Stimulated activated CD4-positive, alpha-beta T cell treated with anti-CD3 and anti-CD28 coated beads, Interleukin-1b, Interleukin-23, amount 100 ng/mL, for 48 hours (primary cell): ENCODE data around the gene DNAH17.
"Not testable (repeated sequence)": the region's sequence is repeated elsewhere in the genome, so short reads cannot be mapped to it uniquely, and the experiment has no call there.

Experiments used
- DNase-seq: peaks from one replicate; pipeline ENCODE4 v3.0.0-alpha.2; 2020

The DNAH17 gene

GRCh38 chr17:78514521-78514920, 62.7 kb downstream of the DNAH17 start:
- DNase-seq, result no peak

GRCh38 chr17:78512976-78513375, 64.2 kb downstream of the DNAH17 start:
- DNase-seq, result no peak

GRCh38 chr17:78510141-78511075, 66.8 kb downstream of the DNAH17 start:
- no peak for DNase-seq

- DNase-seq, result no peak
These were observed 69.7 kb downstream of the DNAH17 start for GRCh38 chr17:78507526-78507925.

GRCh38 chr17:78506454-78507309, 70.5 kb downstream of the DNAH17 start:
- DNase-seq, result no peak

- DNase-seq, result no peak
These were observed 72.9 kb downstream of the DNAH17 start for GRCh38 chr17:78504156-78504925.

- not testable (repeated sequence) for DNase-seq
These were observed 73.8 kb downstream of the DNAH17 start for GRCh38 chr17:78503388-78503787.

GRCh38 chr17:78502611-78503148, 74.5 kb downstream of the DNAH17 start:
- DNase-seq, result no peak

- no peak for DNase-seq
These were observed 75.8 kb downstream of the DNAH17 start for GRCh38 chr17:78501241-78502036.

GRCh38 chr17:78500806-78501205, 76.4 kb downstream of the DNAH17 start:
- no peak for DNase-seq

- DNase-seq, result no peak
These were observed 77.3 kb downstream of the DNAH17 start for GRCh38 chr17:78499715-78500540.

GRCh38 chr17:78498848-78499247, 78.3 kb downstream of the DNAH17 start:
- no peak for DNase-seq

- peak; percentile 47 for DNase-seq
These were observed 80.1 kb downstream of the DNAH17 start for GRCh38 chr17:78497115-78497540.

GRCh38 chr17:78496311-78496710, 80.9 kb downstream of the DNAH17 start:
- DNase-seq, result no peak

GRCh38 chr17:78495634-78496033, 81.6 kb downstream of the DNAH17 start:
- DNase-seq, result no peak

GRCh38 chr17:78494696-78495330, 82.4 kb downstream of the DNAH17 start:
- DNase-seq, result no peak

- no peak for DNase-seq
These were observed 83.1 kb downstream of the DNAH17 start for GRCh38 chr17:78493853-78494695.

- no peak for DNase-seq
These were observed 83.7 kb downstream of the DNAH17 start for GRCh38 chr17:78493450-78493849.

GRCh38 chr17:78492116-78492799, 84.9 kb downstream of the DNAH17 start:
- no peak for DNase-seq
